ENCODE data around the gene HACL1. TPM values are rescaled to one million over a fixed set of nuclear protein-coding genes. Genes with fewer than 3 reads are reported as not detected.
A peak's percentile ranks its signal among the peaks of the same experiment; 100 is the strongest.
"Not testable (repeated sequence)": the region's sequence is repeated elsewhere in the genome, so short reads cannot be mapped to it uniquely, and the experiment has no call there.

Gene HACL1
- total RNA-seq, 1 experiment from 2014 or later = 25.0 TPM

DNA sequence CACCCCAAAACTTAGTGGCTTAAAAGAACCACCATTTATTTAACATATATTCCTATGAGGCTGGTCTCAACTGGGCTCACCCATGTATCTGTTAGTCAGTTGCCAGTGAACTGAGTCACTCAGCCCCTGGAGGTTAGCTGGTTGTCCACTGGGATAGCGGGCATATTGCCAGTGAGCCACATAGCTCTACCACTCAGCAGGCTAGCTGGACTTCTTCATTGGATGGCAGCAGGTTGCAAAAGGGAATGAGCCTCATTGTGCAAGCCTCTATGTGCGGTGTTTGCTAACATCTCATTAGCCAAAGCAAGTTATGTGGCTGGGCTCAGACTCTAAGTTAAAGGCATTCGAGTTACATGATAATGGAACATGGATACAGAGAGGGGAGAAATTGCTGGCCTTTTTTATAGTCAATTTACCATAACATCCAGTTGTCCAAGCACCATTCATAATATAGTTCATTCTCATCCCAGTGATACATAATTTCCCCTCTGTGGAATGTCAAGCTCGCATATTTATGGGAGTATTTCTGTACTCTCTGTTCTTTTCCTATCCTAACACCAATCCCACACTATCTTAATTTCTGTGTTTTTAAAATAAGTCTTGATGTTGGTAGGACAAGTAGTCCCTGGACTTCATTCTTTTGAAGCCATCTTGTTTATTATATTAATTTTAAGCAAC, 8.9 kb upstream of the HACL1 start:
- Histone ChIP-seq H3K36me3 (no peaks in the 10 kb centered on the region), H3K27ac (no peak overlapping the region), H3K4me1 (no peaks in the 10 kb centered on the region), H3K9me3 (replicated peaks) (no peaks in the 10 kb centered on the region), H3K4me3 (no peak overlapping the region), H3K27me3 (no peaks in the 10 kb centered on the region)
- DNase-seq = no peak

DNA sequence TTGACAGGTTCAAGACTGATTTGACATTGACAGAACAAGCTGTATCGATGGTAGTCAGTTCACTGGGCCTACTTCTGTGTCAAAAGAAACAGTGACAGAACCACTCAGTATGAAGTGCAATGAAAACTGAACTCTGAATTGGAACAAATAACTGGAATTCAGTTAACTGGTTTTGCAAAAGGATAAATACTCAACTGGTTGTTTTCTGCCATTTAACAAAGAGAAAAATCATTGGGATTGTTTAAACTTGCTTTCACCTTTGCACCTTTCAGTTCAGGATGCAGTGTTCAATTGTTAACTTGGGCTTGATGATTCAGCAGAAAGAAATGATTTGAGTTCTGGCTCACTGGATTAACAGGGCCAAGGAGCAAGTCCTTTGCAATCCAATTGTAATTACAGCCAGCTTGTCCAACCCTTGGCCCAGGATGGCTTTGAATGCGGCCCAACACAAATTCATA, 5.1 kb upstream of the HACL1 start:
- no peak overlapping the region for H3K27ac ChIP-seq
- DNase-seq = no peak
- no peaks in the 10 kb centered on the region for H3K36me3 ChIP-seq
- no peaks in the 10 kb centered on the region for H3K27me3 ChIP-seq
- H3K4me3 ChIP-seq = no peak overlapping the region
- no peaks in the 10 kb centered on the region for H3K9me3 ChIP-seq (replicated peaks)
- no peaks in the 10 kb centered on the region for H3K4me1 ChIP-seq

DNA sequence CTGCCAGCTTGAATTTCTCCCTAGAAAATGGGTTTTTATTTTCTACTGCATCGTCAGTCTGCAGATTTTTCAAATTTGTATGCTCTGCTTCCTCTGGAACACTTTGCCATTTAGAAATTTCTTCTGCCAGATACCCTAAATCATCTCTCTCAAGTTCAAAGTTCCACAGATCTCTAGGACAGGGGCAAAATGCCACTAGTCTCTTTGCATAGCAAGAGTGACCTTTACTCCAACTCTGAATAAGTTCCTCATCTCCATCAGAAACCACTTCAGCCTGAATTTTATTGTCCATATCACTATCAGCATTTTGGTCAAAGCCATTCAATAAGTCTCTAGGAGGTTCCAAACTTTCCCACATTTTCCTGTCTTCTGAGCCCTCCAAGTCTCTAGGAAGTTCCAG, 3.2 kb upstream of the HACL1 start:
- not testable (repeated sequence) for H3K27me3 ChIP-seq; H3K9me3 ChIP-seq (replicated peaks); H3K4me3 ChIP-seq; H3K27ac ChIP-seq; DNase-seq; H3K4me1 ChIP-seq; H3K36me3 ChIP-seq

DNA sequence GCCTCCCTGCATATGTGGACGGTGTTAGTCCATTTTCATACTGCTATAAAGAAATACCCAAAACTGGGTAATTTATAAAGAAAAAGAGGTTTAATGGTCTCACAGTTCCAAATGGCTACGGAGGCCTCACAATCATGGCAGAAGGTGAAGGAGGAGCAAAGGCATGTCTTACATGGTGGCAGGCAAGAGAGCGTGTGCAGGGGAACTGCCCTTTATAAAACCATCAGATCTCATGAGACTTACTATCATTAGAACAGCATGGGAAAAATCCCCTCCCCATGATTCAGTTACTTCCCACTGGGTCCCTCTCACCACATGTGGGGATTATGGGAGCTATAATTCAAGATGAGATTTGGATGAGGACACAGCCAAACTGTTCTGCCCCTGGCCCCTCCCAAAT, 1.4 kb upstream of the HACL1 start:
- not testable (repeated sequence) for H3K4me1 ChIP-seq; DNase-seq; H3K9me3 ChIP-seq (replicated peaks); H3K27ac ChIP-seq; H3K27me3 ChIP-seq; H3K36me3 ChIP-seq
- H3K4me3 ChIP-seq = peak overlapping the region; percentile 77

DNA sequence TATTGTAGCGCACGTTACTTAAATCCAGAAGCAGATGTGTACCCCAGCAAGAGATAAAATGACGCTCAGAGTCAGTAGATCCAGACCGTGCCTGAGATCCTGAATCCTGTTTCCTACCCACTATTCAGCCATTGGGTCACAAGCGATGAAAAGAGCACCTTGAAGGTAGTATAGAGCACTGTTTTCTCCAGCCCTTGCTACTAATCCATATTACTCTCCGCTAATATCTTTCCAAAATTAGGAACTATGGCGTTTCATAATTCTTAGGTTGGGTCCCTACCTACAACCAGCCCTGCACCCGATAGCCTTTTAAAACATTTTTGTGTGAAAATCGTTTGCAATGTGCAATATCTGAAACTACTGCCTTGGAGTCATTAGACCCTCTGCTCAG, 772 bp upstream of the HACL1 start:
- H3K4me1 ChIP-seq = 0 out of 2 replicates have a peak, but pooled peaks cover 4% of the 10 kb centered on the region
- no peaks in the 10 kb centered on the region for H3K9me3 ChIP-seq (replicated peaks)
- DNase-seq = no peak
- peaks cover 7% of the 10 kb centered on the region; the same call in 1 of the 2 replicates for H3K36me3 ChIP-seq
- H3K27me3 ChIP-seq = no peaks in the 10 kb centered on the region
- H3K27ac ChIP-seq = peak overlapping the region; percentile 45
- peak overlapping the region; percentile 77 for H3K4me3 ChIP-seq

DNA sequence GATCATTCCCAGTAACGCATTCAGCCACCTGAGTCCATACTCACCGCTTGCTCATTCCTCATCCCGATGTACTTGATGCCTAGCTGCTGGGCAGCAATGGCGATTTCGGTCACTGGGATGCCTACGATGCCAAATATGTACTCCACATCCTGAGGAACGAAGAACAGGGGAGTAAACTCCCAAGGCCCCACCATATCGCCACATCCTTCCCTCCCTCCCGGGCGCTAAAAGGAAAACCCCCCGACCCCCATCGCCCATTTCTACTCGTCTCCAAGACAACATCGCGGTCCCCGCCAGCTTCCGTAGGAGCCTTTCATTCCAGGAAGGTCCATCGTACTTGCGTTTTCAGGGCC, 347 bp downstream of the HACL1 start:
- Histone ChIP-seq H3K27ac (peak overlapping the region; percentile 7; the same call in 1 of the 2 replicates), H3K27me3 (no peaks in the 10 kb centered on the region), H3K36me3 (peaks cover 9% of the 10 kb centered on the region), H3K9me3 (replicated peaks) (no peaks in the 10 kb centered on the region), H3K4me3 (peak overlapping the region; percentile 77), H3K4me1 (0 out of 2 replicates have a peak, but pooled peaks cover 4% of the 10 kb centered on the region)
- DNase-seq = no peak

DNA sequence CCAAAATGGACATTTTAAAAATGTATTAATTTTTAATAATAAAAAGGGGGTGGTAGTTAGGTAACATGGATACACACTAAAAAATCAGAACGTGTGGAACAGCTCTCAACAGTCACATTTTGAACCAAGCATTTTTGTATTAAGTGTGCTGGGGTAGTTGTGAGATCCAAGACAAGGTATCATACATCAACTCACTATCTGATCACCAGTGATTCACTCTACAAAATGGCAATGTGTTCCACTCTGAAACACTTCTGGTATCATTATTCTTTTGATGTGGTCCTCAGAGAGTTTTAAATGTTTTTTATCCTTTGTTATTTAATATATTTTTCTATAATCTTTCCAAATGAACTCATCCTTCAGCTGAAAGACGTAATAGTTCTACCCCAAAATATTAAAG, 5.4 kb downstream of the HACL1 start:
- DNase-seq = no peak
- no peak overlapping the region for H3K4me3 ChIP-seq
- H3K4me1 ChIP-seq = 0 out of 2 replicates have a peak, but pooled peaks cover 4% of the 10 kb centered on the region
- H3K27ac ChIP-seq = no peak overlapping the region
- no peaks in the 10 kb centered on the region for H3K9me3 ChIP-seq (replicated peaks)
- H3K27me3 ChIP-seq = no peaks in the 10 kb centered on the region
- H3K36me3 ChIP-seq = peaks cover 14% of the 10 kb centered on the region

DNA sequence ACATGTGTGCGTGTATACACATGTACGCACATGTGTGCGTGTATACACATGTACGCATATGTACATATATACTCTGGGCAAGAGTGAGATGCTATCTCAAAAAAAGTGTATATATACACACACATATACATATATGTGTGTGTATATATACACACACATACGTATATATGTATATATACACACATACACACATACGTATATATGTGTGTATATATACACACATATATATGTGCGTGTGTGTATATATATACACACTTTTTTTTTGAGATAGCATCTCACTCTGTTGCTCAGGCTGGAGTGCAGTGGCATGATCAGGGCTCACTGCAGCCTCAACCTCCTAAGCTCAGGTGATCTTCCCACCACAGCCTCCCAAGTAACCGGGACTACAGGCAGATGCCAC, 8.4 kb downstream of the HACL1 start:
- Histone ChIP-seq H3K27me3 (no peaks in the 10 kb centered on the region), H3K4me3 (no peak overlapping the region), H3K9me3 (replicated peaks) (no peaks in the 10 kb centered on the region), H3K36me3 (peaks cover 8% of the 10 kb centered on the region; the same call in 1 of the 2 replicates), H3K4me1 (no peaks in the 10 kb centered on the region), H3K27ac (no peak overlapping the region)
- no peak for DNase-seq

DNA sequence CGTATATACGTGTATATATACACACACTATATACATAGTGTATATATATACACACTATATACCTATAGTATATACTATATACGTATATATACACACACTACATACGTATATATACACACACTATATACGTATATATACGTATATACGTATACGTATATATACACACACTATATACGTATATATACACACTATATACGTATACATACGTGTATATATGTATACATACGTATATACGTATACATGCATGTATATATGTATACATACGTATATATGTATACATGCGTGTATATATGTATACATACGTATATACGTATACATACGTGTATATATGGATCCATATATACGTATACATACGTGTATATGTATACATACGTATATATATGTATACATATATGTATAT, 9.4 kb downstream of the HACL1 start:
- H3K27ac ChIP-seq = no peak overlapping the region
- H3K27me3 ChIP-seq = no peaks in the 10 kb centered on the region
- no peaks in the 10 kb centered on the region for H3K9me3 ChIP-seq (replicated peaks)
- no peaks in the 10 kb centered on the region for H3K4me1 ChIP-seq
- H3K4me3 ChIP-seq = no peak overlapping the region
- H3K36me3 ChIP-seq = peaks cover 6% of the 10 kb centered on the region; the same call in 1 of the 2 replicates
- no peak for DNase-seq

DNA sequence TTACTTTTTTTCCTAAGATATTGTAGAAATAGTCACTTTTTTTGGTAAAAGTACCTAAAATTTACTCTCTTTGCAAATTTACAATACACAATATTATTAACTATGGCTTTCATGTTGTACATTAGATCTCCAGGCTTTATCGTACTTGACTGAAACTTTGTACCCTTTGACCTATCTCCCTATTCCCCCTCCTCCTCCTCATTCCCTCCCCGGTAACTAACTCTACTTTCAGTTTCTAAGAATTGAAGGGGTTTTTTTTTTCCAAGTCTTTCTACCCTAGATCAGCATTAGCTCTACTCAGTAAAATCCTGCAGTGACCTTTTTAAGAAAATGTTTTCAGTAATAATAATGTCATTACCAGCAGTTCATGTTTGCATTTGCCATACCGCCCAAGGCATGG, 10.1 kb downstream of the HACL1 start:
- DNase-seq = no peak
- H3K4me1 ChIP-seq = no peaks in the 10 kb centered on the region
- H3K4me3 ChIP-seq = no peak overlapping the region
- no peaks in the 10 kb centered on the region for H3K27me3 ChIP-seq
- H3K27ac ChIP-seq = no peak overlapping the region
- H3K36me3 ChIP-seq = peaks cover 9% of the 10 kb centered on the region
- no peaks in the 10 kb centered on the region for H3K9me3 ChIP-seq (replicated peaks)

DNA sequence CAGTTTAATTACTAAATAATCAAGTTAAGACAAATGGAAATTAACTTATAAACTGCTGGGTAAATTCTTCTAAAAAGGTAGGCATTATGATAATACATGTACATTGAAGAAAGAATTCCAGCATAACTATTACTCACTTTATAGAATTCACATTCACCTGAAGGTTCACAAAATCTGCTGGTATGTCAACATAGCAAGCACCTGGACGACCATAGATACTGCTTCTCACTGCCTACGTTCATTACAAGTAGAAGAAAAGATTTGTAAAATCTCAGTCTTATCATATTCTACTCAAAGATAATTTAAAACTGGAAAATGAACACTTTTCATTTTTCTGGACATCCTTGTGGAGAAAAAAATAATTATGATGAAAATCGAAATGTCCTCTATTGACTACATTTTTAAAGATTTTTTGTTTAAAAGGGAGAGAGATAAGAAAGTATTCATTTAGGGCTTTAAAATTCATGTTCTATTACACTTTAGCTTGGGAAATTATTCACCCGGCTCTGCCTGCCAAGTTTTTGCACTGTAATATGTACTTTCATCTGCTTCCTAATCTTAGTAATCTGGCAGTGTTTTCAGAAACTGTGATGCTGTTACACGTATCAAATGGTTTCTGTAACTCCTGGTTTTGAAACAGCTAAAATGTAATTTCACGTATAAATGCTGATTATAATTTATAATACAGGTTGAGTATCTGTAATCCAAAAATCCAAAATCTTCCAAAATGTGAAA, 16.1 kb downstream of the HACL1 start:
- Histone ChIP-seq H3K4me1 (no peaks in the 10 kb centered on the region), H3K36me3 (peaks cover 11% of the 10 kb centered on the region; the same call in 1 of the 2 replicates), H3K9me3 (replicated peaks) (no peaks in the 10 kb centered on the region), H3K27ac (no peak overlapping the region), H3K4me3 (no peak overlapping the region), H3K27me3 (no peaks in the 10 kb centered on the region)
- DNase-seq = no peak

DNA sequence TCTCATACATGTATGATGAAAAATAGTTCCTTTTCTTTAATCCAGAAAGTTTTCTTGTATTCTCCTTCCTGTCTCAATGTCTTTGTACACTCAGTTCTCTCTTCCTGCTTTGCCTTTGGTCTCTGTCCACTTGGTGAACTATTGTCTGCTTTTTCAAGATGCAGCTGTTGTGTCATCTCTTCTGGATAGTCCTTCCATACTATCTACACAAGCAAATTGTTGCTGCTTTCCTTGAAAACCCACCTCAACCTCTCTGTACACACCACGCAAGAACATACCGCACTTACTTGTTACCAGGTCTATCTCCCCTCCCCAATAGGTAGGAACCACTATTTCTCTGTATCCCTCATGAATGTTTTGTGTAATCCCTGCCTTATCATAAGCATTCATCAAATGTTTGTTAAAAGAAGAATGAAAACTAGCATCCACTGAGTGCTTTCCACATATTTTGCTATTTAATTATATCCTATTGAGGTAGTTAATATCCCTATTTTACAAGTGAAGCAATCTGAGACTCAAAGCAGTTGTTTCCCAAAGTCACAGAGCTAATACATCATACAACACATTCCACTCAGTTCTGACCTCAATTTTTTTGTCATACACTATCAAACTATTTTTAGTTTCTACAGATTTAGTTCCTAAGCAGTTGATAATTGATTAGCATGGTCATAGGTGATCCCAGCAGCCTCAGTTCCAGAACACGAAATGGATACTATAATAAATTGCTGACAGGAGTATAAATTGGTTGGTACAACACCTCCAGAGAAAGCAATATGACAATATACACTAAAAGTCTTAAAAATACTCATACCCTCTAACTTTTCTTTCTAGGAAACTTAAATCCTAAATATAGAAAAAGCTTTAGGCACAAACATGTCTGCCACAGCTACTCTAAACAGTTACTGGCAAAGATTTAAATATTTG, 19.6 kb downstream of the HACL1 start:
- no peaks in the 10 kb centered on the region for H3K9me3 ChIP-seq (replicated peaks)
- no peak overlapping the region for H3K27ac ChIP-seq
- H3K27me3 ChIP-seq = no peaks in the 10 kb centered on the region
- H3K36me3 ChIP-seq = peaks cover 16% of the 10 kb centered on the region
- no peak overlapping the region for H3K4me3 ChIP-seq
- no peaks in the 10 kb centered on the region for H3K4me1 ChIP-seq
- DNase-seq = no peak

DNA sequence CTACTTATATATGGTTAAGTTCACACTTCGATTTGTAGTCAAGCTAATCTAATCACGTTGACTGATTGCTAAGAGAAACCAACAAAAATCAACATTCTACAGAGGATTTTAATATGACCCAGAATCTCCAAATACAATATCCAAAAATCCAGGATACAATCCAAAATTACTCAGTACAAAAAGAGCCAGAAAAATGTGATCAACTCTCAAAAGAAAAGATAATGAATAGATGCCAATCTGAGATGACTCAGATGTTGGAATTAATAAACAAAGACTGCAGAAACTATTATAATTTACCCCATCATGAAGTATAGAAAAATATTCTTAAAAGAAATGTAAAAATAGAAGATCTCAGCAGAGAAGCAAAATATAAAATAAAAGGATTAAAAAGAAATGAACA, 22.3 kb downstream of the HACL1 start:
- no peaks in the 10 kb centered on the region for H3K9me3 ChIP-seq (replicated peaks)
- H3K4me3 ChIP-seq = no peak overlapping the region
- H3K36me3 ChIP-seq = peaks cover 7% of the 10 kb centered on the region
- DNase-seq = no peak
- no peaks in the 10 kb centered on the region for H3K27me3 ChIP-seq
- no peaks in the 10 kb centered on the region for H3K4me1 ChIP-seq
- no peak overlapping the region for H3K27ac ChIP-seq

DNA sequence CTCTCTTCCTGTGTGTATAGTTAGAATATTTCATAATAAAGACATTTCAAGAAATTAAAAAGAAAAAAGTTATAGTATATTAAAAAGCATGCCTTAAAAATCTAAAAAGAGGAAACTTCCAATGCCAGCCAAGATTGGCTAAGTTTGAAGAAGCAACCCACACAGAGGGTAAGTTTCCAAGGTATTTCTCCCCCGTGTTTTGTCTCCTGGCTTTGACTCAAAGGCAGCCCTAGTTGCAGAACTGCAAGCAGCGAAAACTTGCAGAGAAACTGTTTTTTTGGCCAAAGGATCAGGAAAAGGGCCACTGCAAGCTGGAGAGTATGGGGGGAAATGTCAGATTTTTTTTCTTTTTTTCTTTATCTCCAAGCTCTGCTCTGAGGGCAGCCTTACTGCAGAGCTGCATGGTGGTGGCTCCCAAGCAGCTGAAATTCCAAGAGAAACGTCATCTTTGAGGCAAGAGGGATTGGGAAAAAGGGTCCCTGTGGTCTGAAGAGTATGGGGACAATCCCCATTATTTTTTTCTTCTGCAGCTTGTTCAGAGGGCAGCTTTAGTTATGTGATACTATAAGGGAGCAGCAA, 23.0 kb downstream of the HACL1 start:
- H3K36me3 ChIP-seq = peaks cover 7% of the 10 kb centered on the region
- H3K4me1 ChIP-seq = no peaks in the 10 kb centered on the region
- H3K27me3 ChIP-seq = no peaks in the 10 kb centered on the region
- DNase-seq = no peak
- H3K9me3 ChIP-seq (replicated peaks) = no peaks in the 10 kb centered on the region
- H3K4me3 ChIP-seq = no peak overlapping the region
- H3K27ac ChIP-seq = no peak overlapping the region
